Tibial nerve (tissue), 4 donors: ENCODE results near the gene GNB3. TPM values are rescaled to one million over a fixed set of nuclear protein-coding genes. Genes with fewer than 3 reads are reported as not detected.
A peak's percentile ranks its signal among the peaks of the same experiment; 100 is the strongest.

Experiments used
- DNase-seq, 2 donors: peaks; one replicate each; pipeline ENCODE4 v3.0.0-alpha.2; 2019; ENCODE audit warnings: low spot score in 2 of 2
- H3K27ac ChIP-seq, 4 donors: fragments of 200-600 bp; sonication (generic) in 3 of 4; one replicate each; pipeline ENCODE4 v1.5.1; 2017 to 2019; ENCODE audit warnings: mild to moderate bottlenecking in 1 of 4
- H3K27me3 ChIP-seq, 2 donors: fragments of 200-600 bp; sonication (generic) in 1 of 2; one replicate each; pipeline versions ENCODE4 v1.5.1 to v1.6.0; 2017 to 2019
- H3K36me3 ChIP-seq, 3 donors: fragments of 200-600 bp; sonication (generic); one replicate each; pipeline ENCODE4 v1.5.1; 2018 to 2019
- H3K4me1 ChIP-seq, 4 donors: fragments of 200-600 bp; sonication (generic) in 3 of 4; one replicate each; pipeline ENCODE4 v1.5.1; 2017 to 2019
- H3K4me3 ChIP-seq, 4 donors: fragments of 200-600 bp; sonication (generic) in 3 of 4; one replicate each; pipeline ENCODE4 v1.5.1; 2017 to 2019; ENCODE audit warnings: mild to moderate bottlenecking in 1 of 4, moderate library complexity in 1 of 4
- H3K9me3 ChIP-seq, 4 donors: fragments of 200-600 bp; sonication (generic) in 3 of 4; one replicate each; pipeline ENCODE4 v1.5.1; 2017 to 2019
- EP300 ChIP-seq, 2 donors: sonication (generic); formaldehyde crosslinking; IDR thresholded peaks; one replicate each; pipeline ENCODE4 v1.6.1; 2017; ENCODE audit warnings: antibody characterized with exemption in 2 of 2, mild to moderate bottlenecking in 1 of 2
- POLR2A ChIP-seq, 2 donors: fragments of 450-650 bp; IDR thresholded peaks; one replicate each; pipeline ENCODE4 v1.6.1; 2017; ENCODE audit warnings: antibody characterized with exemption in 2 of 2, mild to moderate bottlenecking in 2 of 2, moderate library complexity in 2 of 2
- WGBS, 2 donors: methylation state at CpG; one replicate each; pipeline ENCODE4 v1.1.5; 2018; 5-methylcytosine and 5-hydroxymethylcytosine counted together
- total RNA-seq, 4 donors: library from RNA; depleted of rRNA; stranded (reverse); fragments of >200 nt; gene quantifications; one replicate each; pipeline ENCODE4 v1.1.0, GENCODE V29; 2016
- TF ChIP-seq, protein P1 (sequence below), 5 experiments: fragments of 200-600 bp in 3 of 5; fragments of 450-650 bp in 2 of 5; sonication (generic) in 3 of 5; IDR thresholded peaks; one replicate each; pipeline ENCODE4 v1.5.1; 2016 to 2019; ENCODE audit warnings: antibody characterized with exemption in 5 of 5, mild to moderate bottlenecking in 3 of 5, moderate library complexity in 2 of 5

GNB3 gene
- total RNA-seq, 4 donors from 2014 or later, result 0.84 to 9.9 (median 5.6) TPM

DNA sequence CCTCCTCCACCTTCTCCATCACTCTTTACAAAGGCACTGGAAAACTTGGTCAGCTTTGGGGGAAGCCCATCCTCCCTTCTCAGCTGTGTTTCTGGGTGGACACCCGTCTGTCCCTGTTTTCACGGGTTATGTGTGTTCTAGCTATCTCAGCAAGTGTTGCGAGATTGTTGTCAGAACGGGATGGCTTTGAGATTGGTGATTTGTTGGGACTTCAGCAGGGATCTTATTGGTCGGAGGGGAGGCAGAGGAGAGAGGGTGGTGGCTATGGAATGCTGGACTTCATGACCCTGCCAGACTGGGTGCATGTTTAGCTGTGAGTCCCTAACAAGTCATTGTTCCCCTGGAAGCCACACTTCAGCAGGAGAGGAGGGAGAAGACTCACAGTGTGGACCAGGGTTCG is 13.3 kb downstream of the GNB3 start:
- TF ChIP-seq EP300 (IDR thresholded peaks at IDR 0.05), result no peak
- no peak for TF ChIP-seq POLR2A (IDR thresholded peaks at IDR 0.05)
- TF ChIP-seq, protein P1, sequence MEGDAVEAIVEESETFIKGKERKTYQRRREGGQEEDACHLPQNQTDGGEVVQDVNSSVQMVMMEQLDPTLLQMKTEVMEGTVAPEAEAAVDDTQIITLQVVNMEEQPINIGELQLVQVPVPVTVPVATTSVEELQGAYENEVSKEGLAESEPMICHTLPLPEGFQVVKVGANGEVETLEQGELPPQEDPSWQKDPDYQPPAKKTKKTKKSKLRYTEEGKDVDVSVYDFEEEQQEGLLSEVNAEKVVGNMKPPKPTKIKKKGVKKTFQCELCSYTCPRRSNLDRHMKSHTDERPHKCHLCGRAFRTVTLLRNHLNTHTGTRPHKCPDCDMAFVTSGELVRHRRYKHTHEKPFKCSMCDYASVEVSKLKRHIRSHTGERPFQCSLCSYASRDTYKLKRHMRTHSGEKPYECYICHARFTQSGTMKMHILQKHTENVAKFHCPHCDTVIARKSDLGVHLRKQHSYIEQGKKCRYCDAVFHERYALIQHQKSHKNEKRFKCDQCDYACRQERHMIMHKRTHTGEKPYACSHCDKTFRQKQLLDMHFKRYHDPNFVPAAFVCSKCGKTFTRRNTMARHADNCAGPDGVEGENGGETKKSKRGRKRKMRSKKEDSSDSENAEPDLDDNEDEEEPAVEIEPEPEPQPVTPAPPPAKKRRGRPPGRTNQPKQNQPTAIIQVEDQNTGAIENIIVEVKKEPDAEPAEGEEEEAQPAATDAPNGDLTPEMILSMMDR (IDR thresholded peaks at IDR 0.05), result no peak
- 80% methylated on average over 6 of the region's 6 CpGs for WGBS, 2 donors

GRCh38 chr12:6855322-6855721 is 14.6 kb downstream of the GNB3 start:
- no peak for DNase-seq
- Histone ChIP-seq H3K36me3 (peaks cover 2 to 55% (median 15%) of the 10 kb centered on the region in 3 donors), H3K9me3 (no peaks in the 10 kb centered on the region), H3K27me3 (no peaks in the 10 kb centered on the region), H3K27ac (no peak overlapping the region), H3K4me1 (peaks cover 0 to 23% (median 14%) of the 10 kb centered on the region in 4 donors), H3K4me3 (no peak overlapping the region)
- WGBS, 2 donors, result 89 to 93% methylated on average over 14 of the region's 14 CpGs
- TF ChIP-seq, protein P1 (IDR thresholded peaks at IDR 0.05), result no peak
- TF ChIP-seq POLR2A (IDR thresholded peaks at IDR 0.05) (no peak), EP300 (IDR thresholded peaks at IDR 0.05) (no peak)

More for the DNA sequence above, 13.3 kb downstream of the GNB3 start:
- peak overlapping the region in 2 of 4 donors; percentile 88 to 94 for H3K27ac ChIP-seq
- peaks cover 0 to 23% (median 14%) of the 10 kb centered on the region in 4 donors for H3K4me1 ChIP-seq
- H3K9me3 ChIP-seq, result no peaks in the 10 kb centered on the region
- H3K27me3 ChIP-seq, result no peaks in the 10 kb centered on the region
- H3K36me3 ChIP-seq, result peaks cover 2 to 46% (median 6%) of the 10 kb centered on the region in 3 donors
- no peak overlapping the region for H3K4me3 ChIP-seq
- DNase-seq, result no peak

- Histone ChIP-seq H3K4me1 (peaks cover 0 to 4% (median under 1%) of the 10 kb centered on the region in 4 donors), H3K9me3 (no peaks in the 10 kb centered on the region), H3K36me3 (peaks cover 2 to 90% (median 31%) of the 10 kb centered on the region in 3 donors), H3K4me3 (no peak overlapping the region), H3K27ac (no peak overlapping the region), H3K27me3 (no peaks in the 10 kb centered on the region)
- 95 to 100% methylated on average over 2 of the region's 2 CpGs for WGBS, 2 donors
- TF ChIP-seq EP300 (IDR thresholded peaks at IDR 0.05) (no peak), POLR2A (IDR thresholded peaks at IDR 0.05) (no peak)
- TF ChIP-seq, protein P1 (IDR thresholded peaks at IDR 0.05), result no peak
- DNase-seq, result no peak
Measured at GRCh38 chr12:6858799-6859198, 18.1 kb downstream of the GNB3 start.

- Histone ChIP-seq H3K9me3 (no peaks in the 10 kb centered on the region), H3K27me3 (no peaks in the 10 kb centered on the region), H3K36me3 (peaks cover 2 to 98% (median 31%) of the 10 kb centered on the region in 3 donors), H3K27ac (no peak overlapping the region), H3K4me1 (no peaks in the 10 kb centered on the region), H3K4me3 (no peak overlapping the region)
- 90 to 96% methylated on average over 9 of the region's 9 CpGs for WGBS, 2 donors
- TF ChIP-seq EP300 (IDR thresholded peaks at IDR 0.05), result no peak
- TF ChIP-seq, protein P1 (IDR thresholded peaks at IDR 0.05), result no peak
- no peak for TF ChIP-seq POLR2A (IDR thresholded peaks at IDR 0.05)
- DNase-seq, result no peak
Measured at GRCh38 chr12:6860116-6860515, 19.4 kb downstream of the GNB3 start.

DNA sequence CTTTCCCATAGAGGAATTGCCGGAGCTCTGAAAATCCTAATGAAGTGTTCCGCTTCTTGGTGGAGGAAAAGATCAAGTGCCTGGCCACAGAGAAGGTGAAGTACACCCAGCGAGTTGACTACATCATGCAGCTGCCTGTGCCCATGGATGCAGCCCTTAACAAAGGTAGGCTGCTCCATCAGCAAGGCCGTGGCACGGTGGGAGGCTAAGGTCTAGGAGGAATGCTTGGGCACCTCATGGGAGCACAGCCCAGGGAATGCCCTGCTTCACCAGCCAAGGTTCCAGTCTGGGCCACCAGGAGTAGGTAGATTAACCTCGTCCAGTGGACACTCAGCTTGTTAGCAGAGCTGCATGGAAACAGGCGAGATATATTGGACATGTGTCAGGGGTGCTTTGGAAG is 20.2 kb downstream of the GNB3 start:
- DNase-seq, result no peak
- Histone ChIP-seq H3K9me3 (no peaks in the 10 kb centered on the region), H3K4me3 (no peak overlapping the region), H3K4me1 (no peaks in the 10 kb centered on the region), H3K36me3 (peaks cover 2 to 100% (median 31%) of the 10 kb centered on the region in 3 donors), H3K27ac (no peak overlapping the region), H3K27me3 (no peaks in the 10 kb centered on the region)
- 91 to 94% methylated on average over 7 of the region's 7 CpGs for WGBS, 2 donors
- TF ChIP-seq POLR2A (IDR thresholded peaks at IDR 0.05), result no peak
- TF ChIP-seq EP300 (IDR thresholded peaks at IDR 0.05), result no peak
- TF ChIP-seq, protein P1 (IDR thresholded peaks at IDR 0.05), result no peak
